HepG2 (cell line): ENCODE results near the gene ZNF513. TPM values are rescaled to one million over a fixed set of nuclear protein-coding genes. Genes with fewer than 3 reads are reported as not detected.
A peak's percentile ranks its signal among the peaks of the same experiment; 100 is the strongest.

Experiments
- PAWR ChIP-seq: sonication (generic); formaldehyde crosslinking; IDR thresholded peaks from 2 replicates; pipeline ENCODE4 v1.4.0; 2020; ENCODE audit warnings: missing genetic modification reagents, mild to moderate bottlenecking, borderline replicate concordance
- RFXANK ChIP-seq: IDR thresholded peaks from 2 replicates; pipeline ENCODE4 v1.6.1; 2016
- STAG1 ChIP-seq: sonication (generic); formaldehyde crosslinking; IDR thresholded peaks from 2 replicates; pipeline ENCODE4 v1.4.0; 2020; ENCODE audit warnings: missing genetic modification reagents
- ZBTB3 ChIP-seq: sonication (generic); formaldehyde crosslinking; IDR thresholded peaks from 2 replicates; pipeline ENCODE4 v1.4.0; 2020; ENCODE audit warnings: low read depth, mild to moderate bottlenecking, moderate library complexity, missing genetic modification reagents, borderline replicate concordance
- ZBTB46 ChIP-seq: sonication (generic); formaldehyde crosslinking; IDR thresholded peaks from 2 replicates; pipeline ENCODE4 v1.4.0; 2020; ENCODE audit warnings: mild to moderate bottlenecking, missing genetic modification reagents, borderline replicate concordance
- ZMYM2 ChIP-seq: sonication (generic); formaldehyde crosslinking; IDR thresholded peaks from 2 replicates; pipeline ENCODE4 v1.8.0; 2022; ENCODE audit warnings: mild to moderate bottlenecking, missing genetic modification reagents
- ZNF142 ChIP-seq: sonication (generic); formaldehyde crosslinking; IDR thresholded peaks from 2 replicates; pipeline ENCODE4 v1.4.0; 2020; ENCODE audit warnings: missing genetic modification reagents
- ZNF329 ChIP-seq: sonication (generic); formaldehyde crosslinking; IDR thresholded peaks from 2 replicates; pipeline ENCODE4 v1.9.0; 2021; ENCODE audit warnings: low read depth, mild to moderate bottlenecking, missing genetic modification reagents
- ZNF670 ChIP-seq: sonication (generic); formaldehyde crosslinking; IDR thresholded peaks from 2 replicates; pipeline ENCODE4 v1.8.0; 2022; ENCODE audit warnings: mild to moderate bottlenecking, missing genetic modification reagents, borderline replicate concordance
- ZNF703 ChIP-seq: sonication (generic); formaldehyde crosslinking; IDR thresholded peaks from 2 replicates; pipeline ENCODE4 v1.5.1; 2020; ENCODE audit warnings: missing genetic modification reagents, mild to moderate bottlenecking, moderate library complexity, borderline replicate concordance
- ZNF747 ChIP-seq: sonication (generic); formaldehyde crosslinking; IDR thresholded peaks from 2 replicates; pipeline ENCODE4 v1.8.1; 2023; ENCODE audit warnings: missing genetic modification reagents, mild to moderate bottlenecking, borderline replicate concordance
- ZNF83 ChIP-seq: sonication (generic); formaldehyde crosslinking; IDR thresholded peaks from 2 replicates; pipeline ENCODE4 v1.4.0; 2020; ENCODE audit warnings: missing genetic modification reagents, mild to moderate bottlenecking, borderline replicate concordance
- polyA plus RNA-seq, 8 experiments: library from polyadenylated mRNA; depleted of rRNA in 3 of 8; stranded (reverse) in 7 of 8; unstranded in 1 of 8; fragments of >200 nt; fragmentation: Illumina TruSeq in 4 of 8; extraction: Trizol in 4 of 8; gene quantifications; 2 replicates each; pipeline versions ENCODE4 v1.2.1 to v1.2.3, GENCODE V29; 2011 to 2016; ENCODE audit warnings: low read depth in 4 of 8, missing spikeins in 1 of 8, mixed read lengths in 1 of 8; ENCODE audit not compliant: insufficient read depth in 1 of 8
- total RNA-seq, 5 experiments: library from RNA; depleted of rRNA; stranded (reverse); fragments of >200 nt; fragmentation: Illumina TruSeq; extraction: Trizol; gene quantifications; 2 replicates each; pipeline ENCODE4 v1.2.3, GENCODE V29; 2016; ENCODE audit warnings: low read depth in 1 of 5
- TF ChIP-seq, protein P1 (sequence below): sonication (generic); formaldehyde crosslinking; IDR thresholded peaks from 2 replicates; pipeline ENCODE4 v1.9.0; 2021; ENCODE audit warnings: missing genetic modification reagents, mild to moderate bottlenecking, borderline replicate concordance
- TF ChIP-seq, protein P2 (sequence below): sonication (generic); formaldehyde crosslinking; IDR thresholded peaks from 2 replicates; pipeline ENCODE4 v1.5.0; 2020; ENCODE audit warnings: missing genetic modification reagents, mild to moderate bottlenecking, borderline replicate concordance
- TF ChIP-seq, protein P3 (sequence below): sonication (generic); formaldehyde crosslinking; IDR thresholded peaks from 2 replicates; pipeline ENCODE4 v1.5.0; 2020; ENCODE audit warnings: mild to moderate bottlenecking, missing genetic modification reagents, borderline replicate concordance

The ZNF513 gene
- total and polyA plus RNA-seq, 2 of the 13 experiments (the other 11 are each of a cell fraction or from before 2014, with no cell fraction given), result 4.9 to 6.3 TPM

- TF ChIP-seq, protein P1, sequence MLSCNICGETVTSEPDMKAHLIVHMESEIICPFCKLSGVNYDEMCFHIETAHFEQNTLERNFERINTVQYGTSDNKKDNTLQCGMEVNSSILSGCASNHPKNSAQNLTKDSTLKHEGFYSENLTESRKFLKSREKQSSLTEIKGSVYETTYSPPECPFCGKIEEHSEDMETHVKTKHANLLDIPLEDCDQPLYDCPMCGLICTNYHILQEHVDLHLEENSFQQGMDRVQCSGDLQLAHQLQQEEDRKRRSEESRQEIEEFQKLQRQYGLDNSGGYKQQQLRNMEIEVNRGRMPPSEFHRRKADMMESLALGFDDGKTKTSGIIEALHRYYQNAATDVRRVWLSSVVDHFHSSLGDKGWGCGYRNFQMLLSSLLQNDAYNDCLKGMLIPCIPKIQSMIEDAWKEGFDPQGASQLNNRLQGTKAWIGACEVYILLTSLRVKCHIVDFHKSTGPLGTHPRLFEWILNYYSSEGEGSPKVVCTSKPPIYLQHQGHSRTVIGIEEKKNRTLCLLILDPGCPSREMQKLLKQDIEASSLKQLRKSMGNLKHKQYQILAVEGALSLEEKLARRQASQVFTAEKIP (CRISPR knock-in tag), result no peak
- TF ChIP-seq ZNF83, result no peak; the same call in 1 of the 2 replicates
- no peak; the same call in none of the 2 replicates for TF ChIP-seq STAG1
- TF ChIP-seq ZNF747 (CRISPR knock-in tag), result no peak; the same call in 1 of the 2 replicates
- TF ChIP-seq ZNF329 (CRISPR knock-in tag), result peak; percentile 41; the same call in 1 of the 2 replicates
- TF ChIP-seq ZBTB3 (CRISPR knock-in tag), result peak; percentile 97
- peak; percentile 53; the same call in 1 of the 2 replicates for TF ChIP-seq ZNF142
- TF ChIP-seq, protein P2, sequence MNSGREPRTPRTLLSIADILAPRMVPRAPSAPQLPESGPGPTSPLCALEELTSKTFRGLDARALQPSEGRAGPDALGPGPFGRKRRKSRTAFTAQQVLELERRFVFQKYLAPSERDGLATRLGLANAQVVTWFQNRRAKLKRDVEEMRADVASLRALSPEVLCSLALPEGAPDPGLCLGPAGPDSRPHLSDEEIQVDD (CRISPR knock-in tag), result 0 out of 2 replicates have a peak, but pooled peaks have one; percentile 52
- TF ChIP-seq ZMYM2 (CRISPR knock-in tag), result no peak
- TF ChIP-seq ZNF703 (CRISPR knock-in tag), result peak; percentile 97
- TF ChIP-seq ZNF670, result peak; percentile 89
- TF ChIP-seq, protein P3, sequence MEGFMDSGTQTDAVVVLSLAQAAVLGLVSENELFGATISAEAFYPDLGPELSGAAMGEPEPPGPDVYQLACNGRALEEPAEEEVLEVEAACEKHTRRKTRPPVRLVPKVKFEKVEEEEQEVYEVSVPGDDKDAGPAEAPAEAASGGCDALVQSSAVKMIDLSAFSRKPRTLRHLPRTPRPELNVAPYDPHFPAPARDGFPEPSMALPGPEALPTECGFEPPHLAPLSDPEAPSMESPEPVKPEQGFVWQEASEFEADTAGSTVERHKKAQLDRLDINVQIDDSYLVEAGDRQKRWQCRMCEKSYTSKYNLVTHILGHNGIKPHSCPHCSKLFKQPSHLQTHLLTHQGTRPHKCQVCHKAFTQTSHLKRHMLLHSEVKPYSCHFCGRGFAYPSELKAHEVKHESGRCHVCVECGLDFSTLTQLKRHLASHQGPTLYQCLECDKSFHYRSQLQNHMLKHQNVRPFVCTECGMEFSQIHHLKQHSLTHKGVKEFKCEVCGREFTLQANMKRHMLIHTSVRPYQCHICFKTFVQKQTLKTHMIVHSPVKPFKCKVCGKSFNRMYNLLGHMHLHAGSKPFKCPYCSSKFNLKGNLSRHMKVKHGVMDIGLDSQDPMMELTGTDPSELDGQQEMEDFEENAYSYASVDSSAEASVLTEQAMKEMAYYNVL (CRISPR knock-in tag), result no peak; the same call in 1 of the 2 replicates
- peak; percentile 96; the same call in 1 of the 2 replicates for TF ChIP-seq PAWR (CRISPR knock-in tag)
- peak; percentile 93; the same call in 1 of the 2 replicates for TF ChIP-seq RFXANK
- TF ChIP-seq ZBTB46 (CRISPR knock-in tag), result 0 out of 2 replicates have a peak, but pooled peaks have one; percentile 82
These were observed 24.0 kb downstream of the ZNF513 start, which contains the start of gene GTF3C2 (continued) for GRCh38 chr2:27356382-27357181.
